Measurements from ENCODE around the gene GUCY2C. TPM values are rescaled to one million over a fixed set of nuclear protein-coding genes. Genes with fewer than 3 reads are reported as not detected.

The GUCY2C gene
- not detected in 2 replicates for total RNA-seq

DNA sequence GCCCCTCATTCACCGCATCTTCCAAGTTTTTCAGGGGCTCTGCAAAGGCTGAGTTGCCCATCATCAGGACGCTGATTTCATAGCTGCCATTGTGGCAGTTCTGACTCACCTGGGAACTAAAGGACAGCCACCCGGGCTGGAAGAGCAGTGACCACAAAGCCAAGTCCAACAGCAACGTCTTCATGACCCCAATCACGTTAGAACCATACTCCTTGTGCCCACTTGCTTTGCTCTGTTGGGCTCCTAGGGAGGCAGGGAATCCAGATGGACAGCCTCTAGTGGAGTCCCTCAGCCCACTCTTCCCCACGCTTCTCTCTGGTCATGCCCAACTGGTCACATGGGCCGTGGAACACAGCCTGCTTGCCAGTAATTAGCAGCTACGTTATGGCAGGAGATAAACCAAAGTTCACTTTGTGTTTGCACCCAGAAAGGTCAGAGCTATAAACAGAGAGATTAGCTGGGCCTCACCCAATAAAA, at the start of gene GUCY2C:
Gene GUCY2C (minus strand): TSS at position 335 of the 477 bp plus-strand sequence. CDS start 151 bp downstream, at position 184.

DNA sequence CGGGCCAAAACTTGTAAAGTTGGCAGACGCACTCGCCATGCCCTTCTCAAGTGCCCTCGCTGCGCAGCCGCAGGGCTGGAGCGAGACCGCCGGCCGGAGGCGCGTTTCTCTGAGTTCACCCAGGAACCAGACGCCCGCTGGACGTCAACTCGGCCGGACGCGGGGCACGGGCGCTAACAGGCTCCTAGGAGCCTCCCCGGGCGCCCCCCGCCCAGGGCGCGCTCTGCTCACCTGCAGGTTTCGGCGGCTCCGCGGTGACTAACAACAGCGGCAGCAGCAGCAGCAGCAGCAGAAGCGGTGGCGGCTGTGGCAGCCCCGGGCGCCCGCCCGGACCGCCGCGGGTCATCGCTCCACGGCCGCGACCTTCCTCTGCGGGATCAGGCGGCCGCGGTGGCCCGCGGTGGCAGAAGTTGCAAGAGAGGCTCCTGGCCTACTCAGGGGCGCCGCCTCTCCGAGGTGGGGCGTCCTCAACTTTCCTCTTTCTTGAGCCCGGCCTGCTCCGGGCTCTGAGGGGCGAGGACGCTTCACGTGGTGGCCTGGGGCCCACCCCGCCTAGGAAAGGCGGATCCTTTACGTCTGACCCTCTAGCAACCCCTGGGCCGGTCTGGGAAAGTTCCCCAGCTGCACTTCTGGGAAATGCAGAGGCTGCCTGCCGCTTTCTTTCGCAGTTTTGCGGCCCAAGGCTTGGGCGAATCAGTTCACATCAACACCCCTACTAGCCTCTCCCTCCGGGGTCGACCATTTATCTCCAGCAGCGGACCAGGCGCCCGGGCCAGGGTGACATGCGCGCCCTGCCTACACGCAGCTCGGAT, 128.8 kb downstream of the GUCY2C start, which contains the start of gene PLBD1:
Gene PLBD1 (minus strand): TSS at position 533 of the 812 bp plus-strand sequence. CDS start 187 bp downstream, at position 346.

Other genes with a start within 250 kb of the GUCY2C start
- gene PLBD1, start 128.7 kb downstream of the GUCY2C start, total RNA-seq = under 0.01 TPM in 1 of 2 replicates, not detected in the other
- gene WBP11, start 106.9 kb upstream of the GUCY2C start, total RNA-seq = 4.5 and 6.7 TPM in 2 replicates
- 0.91 and 0.97 TPM in 2 replicates for gene C12orf60, start 107.1 kb upstream of the GUCY2C start, total RNA-seq
- 0.32 and 0.46 TPM in 2 replicates for gene SMCO3, start 117.6 kb upstream of the GUCY2C start, total RNA-seq
- gene ART4, start 146.9 kb upstream of the GUCY2C start, total RNA-seq = 16.9 and 29.5 TPM in 2 replicates
- 42.1 and 237 TPM in 2 replicates for gene MGP, start 189.3 kb upstream of the GUCY2C start, total RNA-seq
- gene ERP27, start 241.9 kb upstream of the GUCY2C start, total RNA-seq = 0.15 and 0.32 TPM in 2 replicates